ENCODE data around the gene CCDC68.

- TF ChIP-seq CTCF (IDR thresholded peaks at IDR 0.05) (no peak), POLR2A (IDR thresholded peaks at IDR 0.05) (no peak)
Observed at GRCh38 chr18:54946149-54946581, 13.1 kb downstream of the CCDC68 start.

Data from testis (tissue), 2 donors.